Panc1 (cell line): Measurements from ENCODE around the gene SNRPA1. TPM values are rescaled to one million over a fixed set of nuclear protein-coding genes. Genes with fewer than 3 reads are reported as not detected.
A peak's percentile ranks its signal among the peaks of the same experiment; 100 is the strongest.
"Not testable (repeated sequence)": the region's sequence is repeated elsewhere in the genome, so short reads cannot be mapped to it uniquely, and the experiment has no call there.

Experiments
- ATAC-seq: fragments of 200-7000 bp; cut with Tn5 transposase; 2 replicates; pipeline ENCODE4 v1.9.1; 2020; ENCODE audit warnings: mild to moderate bottlenecking, moderate library complexity
- BruUV-seq: library from RNA; stranded (reverse); fragments of 400-500 nt; replicated peaks from 2 replicates; lab custom pipeline; 2021; lab: Mats Ljungman, UMichigan
- CTCF ChIA-PET: fragments of 300-600 bp; sonication (Branson Sonifier 250); formaldehyde crosslinking; loops from one replicate; lab custom pipeline; 2022; ENCODE audit warnings: antibody characterized with exemption; lab: Charles Lee
- POLR2A ChIA-PET: fragments of 300-600 bp; sonication (Branson Sonifier 250); formaldehyde crosslinking; loops from one replicate; lab custom pipeline; 2022; ENCODE audit warnings: antibody characterized with exemption; lab: Charles Lee
- DNase-seq: peaks from one replicate; pipeline ENCODE4 v3.0.0-alpha.2; 2010; ENCODE audit warnings: low read depth, low spot score
- H3K27ac ChIP-seq: 2 replicates; pipeline ENCODE4 v1.5.1; 2011; ENCODE audit warnings: mild to moderate bottlenecking, low read length, inconsistent platforms
- H3K27me3 ChIP-seq: fragments of 200-500 bp; sonication (Bioruptor generic); 2 replicates; pipeline ENCODE4 v1.6.0; 2014; ENCODE audit warnings: low read length, inconsistent platforms; ENCODE audit not compliant: control insufficient read depth, insufficient read depth
- H3K36me3 ChIP-seq: fragments of 200-500 bp; sonication (Bioruptor generic); 2 replicates; pipeline ENCODE4 v1.5.1; 2014; ENCODE audit warnings: inconsistent platforms, mild to moderate bottlenecking, low read length, moderate library complexity; ENCODE audit not compliant: control insufficient read depth, insufficient read depth
- H3K4me1 ChIP-seq: 2 replicates; pipeline ENCODE4 v1.5.1; 2011; ENCODE audit warnings: inconsistent platforms, mild to moderate bottlenecking, low read length, moderate library complexity; ENCODE audit not compliant: control insufficient read depth, insufficient read depth
- H3K4me3 ChIP-seq, 2 experiments: 2 replicates each; pipeline ENCODE4 v1.5.1; 2011 to 2012; ENCODE audit warnings: low read depth in 2 of 2, low read length in 2 of 2, mild to moderate bottlenecking in 2 of 2, inconsistent platforms in 1 of 2, moderate library complexity in 1 of 2
- H3K9me3 ChIP-seq: fragments of 200-500 bp; sonication (Bioruptor generic); 2 replicates; pipeline ENCODE4 v1.5.1; 2014; ENCODE audit warnings: low read depth, mild to moderate bottlenecking, inconsistent platforms, low read length, moderate library complexity; ENCODE audit not compliant: control insufficient read depth, insufficient read depth
- POLR2AphosphoS5 ChIP-seq: IDR thresholded peaks from 2 replicates; pipeline ENCODE4 v1.6.1; 2012; ENCODE audit warnings: mild to moderate bottlenecking, low read depth, low read length, moderate library complexity
- SIN3A ChIP-seq: IDR thresholded peaks from 2 replicates; pipeline ENCODE4 v1.6.1; 2012; ENCODE audit warnings: low read depth, mild to moderate bottlenecking, low read length, moderate library complexity, borderline replicate concordance; ENCODE audit not compliant: insufficient read depth
- TCF7L2 ChIP-seq: IDR thresholded peaks from 2 replicates; pipeline ENCODE4 v1.6.1; 2011; ENCODE audit warnings: mild to moderate bottlenecking, low read depth, low read length, inconsistent platforms
- in situ Hi-C: cut with HindIII; loops from 2 replicates; pipeline ENCODE4 v1.10.0; 2016; ENCODE audit warnings: low sequenced_read_pairs, low pct_unique_long_range_greater_than_20kb
- intact Hi-C: fragments of 100-400 bp; cut with micrococcal nuclease; formaldehyde crosslinking; loops from one replicate; pipeline ENCODE4 v1.10.0; 2022; ENCODE audit not compliant: unreplicated experiment
- total RNA-seq: library from RNA; stranded (reverse); gene quantifications from one replicate; pipeline ENCODE4 v1.2.1, GENCODE V29; 2021; ENCODE audit not compliant: unreplicated experiment
- TF ChIP-seq, protein P1 (sequence below): fragments of 450-650 bp; IDR thresholded peaks from 2 replicates; pipeline ENCODE4 v1.5.1; 2017; ENCODE audit warnings: mild to moderate bottlenecking
- TF ChIP-seq, protein P2 (sequence below), 2 experiments: IDR thresholded peaks; 2 replicates each; pipeline ENCODE4 v1.6.1; 2011 to 2012; ENCODE audit warnings: low read depth in 2 of 2, control low read depth in 1 of 2, low read length in 1 of 2, mild to moderate bottlenecking in 1 of 2, moderate library complexity in 1 of 2; ENCODE audit not compliant: insufficient read depth in 1 of 2

The SNRPA1 gene
- total RNA-seq, 1 experiment from 2014 or later = 98.0 TPM

DNA sequence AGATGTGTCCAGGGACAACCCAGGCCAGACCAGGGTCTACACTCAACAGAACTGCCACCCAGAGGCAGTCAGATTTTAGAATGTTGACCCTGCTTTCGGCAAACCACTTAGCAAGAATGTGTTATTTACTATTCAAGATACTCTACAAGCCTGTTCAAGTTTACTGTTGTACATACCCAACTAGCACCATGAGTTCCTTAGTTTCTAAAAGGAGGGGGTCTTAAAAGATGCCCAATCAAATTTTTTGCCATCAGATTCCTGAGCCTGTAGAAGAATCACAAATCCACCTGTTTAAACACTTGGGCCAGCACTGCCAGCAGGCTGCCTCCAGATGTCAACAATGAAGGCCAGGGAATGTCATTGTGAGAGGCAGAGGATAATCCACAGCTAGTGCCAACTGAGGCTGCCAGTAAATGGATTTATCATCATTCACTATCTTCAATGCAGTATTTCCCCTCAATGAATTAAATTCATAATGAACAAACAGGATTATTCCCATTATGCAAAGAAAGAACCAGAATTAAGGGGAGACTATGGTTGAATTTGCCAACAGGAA, 43.5 kb upstream of the SNRPA1 start:
- Histone ChIP-seq H3K27ac (no peak overlapping the region), H3K4me3 (no peak overlapping the region), H3K4me1 (no peaks in the 10 kb centered on the region), H3K9me3 (no peaks in the 10 kb centered on the region), H3K27me3 (no peaks in the 10 kb centered on the region; the same call in 1 of the 2 replicates), H3K36me3 (peaks cover 3% of the 10 kb centered on the region; the same call in 1 of the 2 replicates)
- no peak for TF ChIP-seq SIN3A
- no peak for TF ChIP-seq TCF7L2
- in situ Hi-C loops = no loop called here
- intact Hi-C loops = no loop called here
- no TSS peak for BruUV-seq
- ChIA-PET CTCF (no interaction called here), POLR2A (no interaction called here)
- DNase-seq (no peak), ATAC-seq (no peak)

DNA sequence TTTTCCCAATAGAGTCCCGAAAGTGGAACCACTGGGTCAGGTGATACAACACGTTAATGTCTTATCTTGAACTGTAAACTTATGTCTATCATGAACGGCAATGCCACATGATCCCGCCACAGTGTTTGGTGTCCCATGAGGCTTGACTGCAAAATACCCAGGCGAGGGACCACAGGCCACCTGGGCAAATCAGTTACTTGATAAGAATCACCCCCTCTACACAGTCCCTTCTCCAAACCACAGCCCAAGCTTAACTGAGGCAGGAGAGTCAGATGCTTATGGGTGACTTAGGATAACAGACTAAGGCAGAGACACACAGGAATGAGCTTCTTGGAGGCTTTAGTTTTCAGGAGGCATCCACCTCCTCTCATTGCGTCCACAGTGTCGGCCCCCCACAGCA, 42.9 kb upstream of the SNRPA1 start:
- Histone ChIP-seq H3K27ac (no peak overlapping the region), H3K4me1 (no peaks in the 10 kb centered on the region), H3K36me3 (peaks cover 3% of the 10 kb centered on the region; the same call in 1 of the 2 replicates), H3K4me3 (no peak overlapping the region), H3K9me3 (no peaks in the 10 kb centered on the region), H3K27me3 (no peaks in the 10 kb centered on the region; the same call in 1 of the 2 replicates)
- no TSS peak for BruUV-seq
- TF ChIP-seq TCF7L2 = no peak
- no peak for TF ChIP-seq POLR2AphosphoS5
- no peak for TF ChIP-seq SIN3A
- TF ChIP-seq, protein P1, sequence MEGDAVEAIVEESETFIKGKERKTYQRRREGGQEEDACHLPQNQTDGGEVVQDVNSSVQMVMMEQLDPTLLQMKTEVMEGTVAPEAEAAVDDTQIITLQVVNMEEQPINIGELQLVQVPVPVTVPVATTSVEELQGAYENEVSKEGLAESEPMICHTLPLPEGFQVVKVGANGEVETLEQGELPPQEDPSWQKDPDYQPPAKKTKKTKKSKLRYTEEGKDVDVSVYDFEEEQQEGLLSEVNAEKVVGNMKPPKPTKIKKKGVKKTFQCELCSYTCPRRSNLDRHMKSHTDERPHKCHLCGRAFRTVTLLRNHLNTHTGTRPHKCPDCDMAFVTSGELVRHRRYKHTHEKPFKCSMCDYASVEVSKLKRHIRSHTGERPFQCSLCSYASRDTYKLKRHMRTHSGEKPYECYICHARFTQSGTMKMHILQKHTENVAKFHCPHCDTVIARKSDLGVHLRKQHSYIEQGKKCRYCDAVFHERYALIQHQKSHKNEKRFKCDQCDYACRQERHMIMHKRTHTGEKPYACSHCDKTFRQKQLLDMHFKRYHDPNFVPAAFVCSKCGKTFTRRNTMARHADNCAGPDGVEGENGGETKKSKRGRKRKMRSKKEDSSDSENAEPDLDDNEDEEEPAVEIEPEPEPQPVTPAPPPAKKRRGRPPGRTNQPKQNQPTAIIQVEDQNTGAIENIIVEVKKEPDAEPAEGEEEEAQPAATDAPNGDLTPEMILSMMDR = no peak
- TF ChIP-seq, protein P2, sequence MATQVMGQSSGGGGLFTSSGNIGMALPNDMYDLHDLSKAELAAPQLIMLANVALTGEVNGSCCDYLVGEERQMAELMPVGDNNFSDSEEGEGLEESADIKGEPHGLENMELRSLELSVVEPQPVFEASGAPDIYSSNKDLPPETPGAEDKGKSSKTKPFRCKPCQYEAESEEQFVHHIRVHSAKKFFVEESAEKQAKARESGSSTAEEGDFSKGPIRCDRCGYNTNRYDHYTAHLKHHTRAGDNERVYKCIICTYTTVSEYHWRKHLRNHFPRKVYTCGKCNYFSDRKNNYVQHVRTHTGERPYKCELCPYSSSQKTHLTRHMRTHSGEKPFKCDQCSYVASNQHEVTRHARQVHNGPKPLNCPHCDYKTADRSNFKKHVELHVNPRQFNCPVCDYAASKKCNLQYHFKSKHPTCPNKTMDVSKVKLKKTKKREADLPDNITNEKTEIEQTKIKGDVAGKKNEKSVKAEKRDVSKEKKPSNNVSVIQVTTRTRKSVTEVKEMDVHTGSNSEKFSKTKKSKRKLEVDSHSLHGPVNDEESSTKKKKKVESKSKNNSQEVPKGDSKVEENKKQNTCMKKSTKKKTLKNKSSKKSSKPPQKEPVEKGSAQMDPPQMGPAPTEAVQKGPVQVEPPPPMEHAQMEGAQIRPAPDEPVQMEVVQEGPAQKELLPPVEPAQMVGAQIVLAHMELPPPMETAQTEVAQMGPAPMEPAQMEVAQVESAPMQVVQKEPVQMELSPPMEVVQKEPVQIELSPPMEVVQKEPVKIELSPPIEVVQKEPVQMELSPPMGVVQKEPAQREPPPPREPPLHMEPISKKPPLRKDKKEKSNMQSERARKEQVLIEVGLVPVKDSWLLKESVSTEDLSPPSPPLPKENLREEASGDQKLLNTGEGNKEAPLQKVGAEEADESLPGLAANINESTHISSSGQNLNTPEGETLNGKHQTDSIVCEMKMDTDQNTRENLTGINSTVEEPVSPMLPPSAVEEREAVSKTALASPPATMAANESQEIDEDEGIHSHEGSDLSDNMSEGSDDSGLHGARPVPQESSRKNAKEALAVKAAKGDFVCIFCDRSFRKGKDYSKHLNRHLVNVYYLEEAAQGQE (IDR thresholded peaks at IDR 0.05; ENCODE audit: insufficient read depth in 1 of 2, low read depth in 2 of 2, low read length in 1 of 2) = no peak
- ChIA-PET CTCF (no interaction called here), POLR2A (no interaction called here)
- ATAC-seq (no peak), DNase-seq (no peak)
- intact Hi-C loops (no loop called here), in situ Hi-C loops (no loop called here)

DNA sequence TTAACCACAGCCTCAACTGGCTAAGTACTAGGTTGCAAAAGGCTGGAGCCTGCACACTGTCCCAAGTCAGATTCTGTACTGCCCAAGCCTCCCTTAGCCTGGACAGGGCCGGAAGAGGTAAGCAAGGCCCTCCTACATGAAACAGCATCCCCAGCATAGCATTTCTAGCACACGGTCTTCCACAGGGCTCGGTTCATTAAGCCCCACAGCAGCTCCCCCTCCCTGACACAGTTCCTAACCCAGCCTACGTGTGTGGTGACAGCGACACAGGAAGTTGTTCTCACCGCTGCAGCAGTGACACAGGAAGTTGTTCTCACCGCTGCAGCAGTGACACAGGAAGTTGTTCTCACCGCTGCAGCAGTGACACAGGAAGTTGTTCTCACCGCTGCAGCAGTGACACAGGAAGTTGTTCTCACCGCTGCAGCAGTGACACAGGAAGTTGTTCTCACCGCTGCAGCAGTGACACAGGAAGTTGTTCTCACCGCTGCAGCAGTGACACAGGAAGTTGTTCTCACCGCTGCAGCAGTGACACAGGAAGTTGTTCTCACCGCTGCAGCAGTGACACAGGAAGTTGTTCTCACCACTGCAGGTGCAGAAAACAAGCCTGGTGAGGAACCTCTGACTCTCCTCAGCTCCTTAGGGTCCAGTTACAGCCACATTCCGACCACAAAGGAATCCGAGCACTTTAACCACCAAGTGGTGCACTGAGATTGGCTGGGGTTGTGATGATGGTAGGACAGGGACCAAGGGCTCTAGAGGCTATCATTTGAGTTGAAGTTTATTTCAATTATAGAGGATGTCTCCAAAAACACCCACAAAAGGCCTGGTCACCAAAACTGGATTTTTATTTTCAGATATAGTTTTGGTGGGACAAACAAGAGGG, 39.1 kb upstream of the SNRPA1 start:
- H3K4me3 ChIP-seq, in situ Hi-C loops, POLR2A ChIA-PET, H3K36me3 ChIP-seq, H3K9me3 ChIP-seq, H3K27ac ChIP-seq, H3K4me1 ChIP-seq, DNase-seq, H3K27me3 ChIP-seq, intact Hi-C loops, BruUV-seq: not testable (repeated sequence)
- CTCF ChIA-PET = interaction anchor here (0.7 kb wide), 1 partner anchor 148 kb away, joined by 3 read pairs; no protein-coding TSS in a partner anchor
- ATAC-seq = 0 out of 2 replicates have a peak, but pooled peaks have one; percentile 43
